Myocyte (in vitro differentiated cells): Measurements from ENCODE around the gene EMD. TPM values are rescaled to one million over a fixed set of nuclear protein-coding genes. Genes with fewer than 3 reads are reported as not detected.
"Not testable (repeated sequence)": the region's sequence is repeated elsewhere in the genome, so short reads cannot be mapped to it uniquely, and the experiment has no call there.

ENCODE experiments used
- DNase-seq: peaks from one replicate; pipeline ENCODE4 v3.0.0-alpha.2; 2012; ENCODE audit warnings: low read depth
- total RNA-seq: library from RNA; depleted of rRNA; stranded (reverse); fragments of >200 nt; gene quantifications from 2 replicates; pipeline ENCODE4 v1.2.3, GENCODE V29; 2014

Gene EMD
- total RNA-seq, 1 donor from 2014 or later: 53.2 TPM

DNA sequence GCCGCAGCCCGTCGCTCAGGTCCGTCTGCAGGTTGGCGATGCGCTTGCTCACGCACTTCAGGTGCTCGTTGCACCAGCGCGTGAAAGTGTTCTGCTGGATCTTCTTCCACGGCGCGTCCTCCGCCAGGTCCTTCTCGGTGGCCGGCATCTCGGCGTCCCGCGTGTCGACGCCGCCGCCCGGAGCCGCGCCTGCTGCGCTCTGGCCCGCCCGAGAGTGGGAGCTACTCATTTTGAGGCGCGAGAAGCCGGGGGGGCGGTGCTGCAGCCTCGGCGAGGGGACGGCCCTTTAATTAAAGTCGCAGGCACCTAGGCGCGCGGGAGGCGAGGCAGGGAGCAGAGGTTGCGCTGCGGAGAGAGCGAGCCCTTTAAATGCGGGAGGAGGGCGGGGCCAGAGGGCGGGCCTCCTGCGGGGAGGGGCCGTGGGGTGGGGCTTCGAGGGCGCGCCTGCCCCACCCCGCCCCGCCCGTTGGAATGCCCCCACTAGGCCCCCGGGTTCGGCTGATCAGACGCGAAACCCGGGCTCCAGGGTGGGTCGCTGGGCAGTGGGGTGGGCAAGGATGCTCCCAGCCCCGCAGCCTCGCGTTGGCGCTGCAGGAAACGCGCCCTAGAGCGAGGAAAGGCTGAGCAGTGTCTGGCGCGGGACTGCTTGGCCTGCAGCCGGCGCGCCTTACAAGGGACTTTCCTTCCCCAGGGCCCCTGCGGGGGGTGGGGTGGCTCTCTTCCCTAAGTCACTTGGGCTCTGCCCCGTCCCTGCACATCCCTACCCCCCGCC lies 7.9 kb upstream of the EMD start:
- DNase-seq: peak; percentile 94

DNA sequence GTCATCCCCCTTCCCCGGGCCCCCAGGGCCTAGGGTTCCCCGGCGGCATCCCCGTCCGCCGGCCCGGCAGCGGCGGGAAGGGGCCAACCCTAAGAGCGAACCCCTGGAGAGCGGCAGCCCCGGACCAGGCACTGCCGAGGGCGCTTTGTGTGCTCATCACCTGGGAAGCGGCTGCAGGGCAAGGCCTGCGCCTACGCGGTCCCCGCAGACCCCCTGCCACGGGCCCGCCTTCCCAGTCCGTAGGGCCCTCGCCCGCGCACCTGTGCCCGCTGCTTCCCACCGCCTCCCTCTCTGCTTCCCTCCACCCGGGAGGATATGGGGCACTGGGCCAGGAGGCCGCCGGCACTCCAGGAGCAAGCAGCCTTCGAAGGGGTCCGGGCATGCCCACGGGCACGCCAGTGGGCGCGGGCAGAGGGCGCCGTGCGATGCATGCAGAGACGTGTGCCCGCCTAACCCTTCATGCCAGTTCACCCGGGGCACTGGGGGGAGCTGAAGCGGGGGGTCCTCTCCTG lies 7.2 kb upstream of the EMD start:
- DNase-seq: peak; percentile 24

DNA sequence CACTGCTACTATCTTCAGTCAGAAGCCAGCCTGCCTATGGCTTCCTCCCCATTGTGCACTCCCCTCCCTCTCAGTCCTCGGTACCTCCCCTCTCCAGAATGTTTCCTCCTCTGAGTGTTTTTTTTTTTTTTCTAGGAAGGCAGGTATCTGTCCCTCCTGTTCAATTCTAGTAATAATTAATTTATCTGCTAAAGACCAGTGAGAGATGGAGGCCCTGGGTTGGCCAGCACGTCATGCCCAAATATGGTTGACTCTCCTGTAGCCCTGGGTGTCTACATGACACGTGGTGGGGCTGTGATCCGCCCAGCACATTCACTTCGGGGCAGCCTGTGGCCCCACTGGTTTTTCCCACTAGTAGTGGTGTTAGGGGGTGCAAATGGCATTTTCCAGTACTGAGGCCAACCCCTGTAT lies 6.5 kb upstream of the EMD start:
- DNase-seq: no peak

DNA sequence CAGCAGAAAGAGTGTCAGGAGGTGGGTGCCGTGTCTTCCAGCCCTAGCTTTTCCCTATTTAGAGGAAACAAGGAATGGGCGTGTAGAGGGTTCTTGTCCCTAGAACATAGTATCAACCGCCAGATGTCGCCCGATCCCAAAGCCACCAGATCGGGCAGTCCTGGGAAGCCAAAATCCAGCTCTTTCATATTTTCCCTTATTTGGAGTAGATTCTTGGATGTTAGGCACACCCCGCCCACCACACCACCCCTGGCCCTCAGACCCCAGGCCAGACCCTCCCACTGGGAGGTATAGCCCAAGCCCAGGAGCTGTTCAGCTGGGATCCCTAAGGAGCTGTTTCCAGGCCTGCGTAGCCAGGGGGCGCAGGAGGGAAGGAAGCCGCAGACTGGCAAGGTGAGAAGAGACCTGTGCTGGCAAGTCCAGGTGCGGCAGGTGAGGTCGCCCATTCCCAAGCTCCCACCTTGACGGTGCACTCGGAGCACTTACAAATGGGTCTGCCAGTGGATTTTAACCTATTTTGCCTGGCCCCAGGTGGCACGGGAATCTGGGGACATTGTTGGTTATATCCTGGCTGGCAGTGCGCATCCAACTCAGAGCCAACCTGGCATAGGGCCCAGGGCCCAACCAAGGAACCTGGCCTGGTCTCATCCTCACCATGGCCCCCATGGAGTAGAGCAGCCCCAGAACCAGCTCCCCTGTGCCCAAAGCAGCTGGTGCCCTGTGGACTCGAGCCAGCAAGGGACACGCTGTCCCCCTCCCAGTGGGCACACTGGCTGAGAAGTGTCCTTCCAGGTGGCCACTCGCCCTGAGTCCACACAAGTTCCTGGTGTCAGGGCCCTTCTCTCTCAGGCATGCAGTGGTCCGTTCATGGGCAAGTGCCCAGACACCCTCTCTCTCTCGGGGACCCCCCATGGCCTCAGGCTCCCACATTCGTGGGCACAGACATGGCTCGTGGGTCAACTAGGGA lies 5.5 kb upstream of the EMD start:
- peak; percentile 68 for DNase-seq

GRCh38 chrX:154374313-154375155 lies 4.6 kb upstream of the EMD start, which contains the start of gene FLNA:
FLNA (minus strand) TSS chrX:154374634; CDS start chrX:154371245, 3,389 bp downstream.
- peak; percentile 35 for DNase-seq

GRCh38 chrX:154375156-154375504 lies 4.0 kb upstream of the EMD start:
- peak; percentile 22 for DNase-seq

DNA sequence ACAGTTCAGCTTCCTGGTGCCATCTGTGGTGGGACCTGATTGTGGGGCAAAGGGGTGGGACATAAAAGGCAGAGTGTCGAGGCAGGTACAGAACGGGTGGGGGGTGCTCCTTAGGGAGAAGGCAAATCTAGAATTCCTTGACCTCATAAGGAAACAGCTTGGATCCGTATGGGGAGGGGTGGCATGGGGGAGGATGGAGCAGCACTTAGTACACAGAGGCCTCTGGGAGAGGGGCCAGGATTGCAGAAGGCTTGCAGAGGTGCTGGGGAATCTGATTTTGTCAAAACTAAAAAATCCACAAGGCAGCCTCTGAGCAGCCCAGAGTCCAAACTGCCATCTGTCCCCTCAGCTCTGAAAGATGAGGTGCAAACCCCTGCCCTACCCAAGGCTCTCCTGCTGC lies 2.3 kb upstream of the EMD start:
- no peak for DNase-seq

GRCh38 chrX:154378059-154378798 lies 866 bp upstream of the EMD start:
- DNase-seq: peak; percentile 59

GRCh38 chrX:154379569-154379951 lies 465 bp downstream of the EMD start:
- DNase-seq: no peak

DNA sequence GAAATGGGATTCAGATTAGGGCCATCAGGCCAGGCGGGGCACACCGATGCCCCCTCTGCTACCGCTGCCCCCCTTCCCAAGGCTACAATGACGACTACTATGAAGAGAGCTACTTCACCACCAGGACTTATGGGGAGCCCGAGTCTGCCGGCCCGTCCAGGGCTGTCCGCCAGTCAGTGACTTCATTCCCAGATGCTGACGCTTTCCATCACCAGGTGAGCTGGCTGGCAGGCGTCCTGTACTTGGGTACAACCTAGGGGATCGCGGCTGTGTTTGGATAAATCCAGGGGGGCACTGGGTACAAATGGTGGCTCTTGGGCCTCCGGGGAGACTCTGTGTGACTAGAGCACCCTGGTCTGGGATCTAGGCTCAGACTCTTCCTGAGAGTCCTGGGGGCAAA lies 1.1 kb downstream of the EMD start:
- DNase-seq: no peak

DNA sequence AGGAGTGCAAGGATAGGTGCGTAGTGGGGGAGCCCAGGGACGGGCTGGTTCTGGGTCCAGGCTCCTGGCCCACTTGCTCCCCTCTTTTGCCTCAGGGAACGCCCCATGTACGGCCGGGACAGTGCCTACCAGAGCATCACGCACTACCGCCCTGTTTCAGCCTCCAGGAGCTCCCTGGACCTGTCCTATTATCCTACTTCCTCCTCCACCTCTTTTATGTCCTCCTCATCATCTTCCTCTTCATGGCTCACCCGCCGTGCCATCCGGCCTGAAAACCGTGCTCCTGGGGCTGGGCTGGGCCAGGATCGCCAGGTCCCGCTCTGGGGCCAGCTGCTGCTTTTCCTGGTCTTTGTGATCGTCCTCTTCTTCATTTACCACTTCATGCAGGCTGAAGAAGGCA lies 1.7 kb downstream of the EMD start:
- no peak for DNase-seq

DNA sequence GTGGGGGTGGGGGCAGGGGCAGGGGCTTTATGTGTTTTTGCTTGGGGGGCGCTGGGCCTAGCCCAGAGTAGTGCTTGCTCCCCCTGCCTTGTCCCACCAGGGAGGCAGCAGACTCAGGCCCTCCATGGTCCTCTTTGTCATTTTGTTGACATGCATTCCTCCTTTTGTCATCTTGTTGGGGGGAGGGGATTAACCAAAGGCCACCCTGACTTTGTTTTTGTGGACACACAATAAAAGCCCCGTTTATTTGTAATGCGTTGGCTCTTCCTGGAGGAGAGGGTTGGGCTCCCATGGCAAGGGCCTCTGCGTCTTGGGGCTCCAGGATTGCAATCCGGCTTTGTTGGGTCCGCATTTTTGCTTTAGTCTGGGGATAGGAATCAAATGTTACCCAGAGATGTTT lies 2.2 kb downstream of the EMD start:
- no peak for DNase-seq

GRCh38 chrX:154382483-154383069 lies 3.5 kb downstream of the EMD start:
- DNase-seq: no peak

GRCh38 chrX:154383359-154384283 lies 4.5 kb downstream of the EMD start:
- DNase-seq: no peak

GRCh38 chrX:154384284-154384892 lies 5.3 kb downstream of the EMD start:
- peak; percentile 31 for DNase-seq

- DNase-seq: not testable (repeated sequence)
These were observed 9.0 kb downstream of the EMD start for GRCh38 chrX:154388094-154388493.

DNA sequence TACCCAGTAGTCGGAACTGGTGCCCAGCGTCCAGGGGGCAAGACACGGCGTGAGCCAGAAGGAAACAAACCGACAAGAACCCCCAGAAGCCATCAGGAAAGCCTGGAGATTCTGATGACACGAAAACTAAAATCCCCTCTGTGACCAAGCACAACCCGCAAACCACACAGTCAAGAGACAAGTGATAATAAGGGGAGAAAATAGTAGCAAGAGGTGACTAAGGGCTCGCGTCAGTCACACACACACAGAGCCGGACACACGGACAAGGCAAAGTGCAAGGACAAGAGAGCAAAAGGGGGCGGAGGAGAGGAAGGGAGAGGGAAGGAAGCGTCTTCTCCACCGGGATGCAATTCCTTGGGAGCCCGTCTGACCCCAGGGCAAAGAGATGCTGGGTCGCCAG lies 9.6 kb downstream of the EMD start:
- DNase-seq: not testable (repeated sequence)
